HG03025 (cell line): ENCODE data around the gene FIGN.

Experiments
- ATAC-seq: cut with Tn5 transposase; IDR thresholded peaks from one replicate; pipeline ENCODE4 v1.9.1; 2021; ENCODE audit warnings: mild to moderate bottlenecking, moderate library complexity; ENCODE audit not compliant: unreplicated experiment, low FRiP score

FIGN gene

GRCh38 chr2:163737190-163737439 is 1.3 kb upstream of the FIGN start:
- ATAC-seq: no peak

- ATAC-seq: no peak
These were observed 803 bp upstream of the FIGN start for GRCh38 chr2:163736433-163737189.

- ATAC-seq: no peak
These were observed 725 bp downstream of the FIGN start for GRCh38 chr2:163734881-163735684.

DNA sequence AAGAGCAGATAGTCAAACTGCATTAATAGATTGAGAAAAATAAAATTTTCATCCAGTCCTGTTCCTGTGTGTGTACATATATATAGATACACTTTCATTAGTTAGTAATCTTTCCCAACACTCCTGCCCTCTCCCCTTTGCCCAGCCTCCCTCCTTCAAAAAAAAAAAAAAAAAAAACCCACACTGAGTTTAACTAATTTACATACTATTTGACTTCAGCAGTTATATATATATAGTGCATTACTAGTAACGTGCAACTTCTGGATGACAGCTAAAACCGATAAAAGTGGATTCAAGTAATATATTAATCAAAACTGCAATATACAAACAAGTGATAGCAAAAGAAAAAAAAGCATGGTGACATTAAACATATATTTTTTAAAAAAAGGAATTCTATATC is 1.4 kb downstream of the FIGN start:
- ATAC-seq: no peak

- no peak for ATAC-seq
These were observed 1.9 kb downstream of the FIGN start for GRCh38 chr2:163733956-163734355.

DNA sequence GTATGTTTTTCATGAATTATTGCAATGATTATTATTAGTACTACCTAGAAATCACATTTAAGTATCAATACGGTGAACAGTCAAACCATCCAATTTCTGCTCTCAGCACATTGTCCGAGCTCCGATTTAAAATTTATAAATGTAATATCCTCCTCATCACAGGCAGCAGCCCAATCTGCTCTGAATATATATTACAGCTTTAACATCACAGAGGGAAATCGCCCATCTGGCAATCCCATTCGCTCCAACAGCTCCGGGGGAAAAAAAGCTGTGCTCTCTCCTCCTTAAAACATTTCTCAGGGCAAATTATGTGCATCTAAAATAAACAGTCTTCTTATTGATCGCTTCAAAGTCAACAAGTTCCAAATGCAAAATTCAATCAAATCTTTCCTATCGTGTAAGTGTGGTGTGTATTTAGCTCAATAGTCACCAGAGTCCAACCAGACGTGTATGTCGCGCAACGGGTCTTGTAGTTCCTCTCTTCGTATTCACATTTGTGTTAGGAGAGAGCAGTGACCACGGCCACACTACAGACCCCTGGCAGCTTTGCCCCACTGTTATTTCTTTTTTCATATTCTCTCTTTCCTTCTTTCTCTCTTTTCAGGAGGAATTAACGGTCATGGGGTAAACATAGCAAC is 2.4 kb downstream of the FIGN start:
- ATAC-seq: no peak

GRCh38 chr2:163732727-163733126 is 3.1 kb downstream of the FIGN start:
- ATAC-seq: no peak

- no peak for ATAC-seq
These were observed 4.1 kb downstream of the FIGN start for GRCh38 chr2:163731735-163732134.

DNA sequence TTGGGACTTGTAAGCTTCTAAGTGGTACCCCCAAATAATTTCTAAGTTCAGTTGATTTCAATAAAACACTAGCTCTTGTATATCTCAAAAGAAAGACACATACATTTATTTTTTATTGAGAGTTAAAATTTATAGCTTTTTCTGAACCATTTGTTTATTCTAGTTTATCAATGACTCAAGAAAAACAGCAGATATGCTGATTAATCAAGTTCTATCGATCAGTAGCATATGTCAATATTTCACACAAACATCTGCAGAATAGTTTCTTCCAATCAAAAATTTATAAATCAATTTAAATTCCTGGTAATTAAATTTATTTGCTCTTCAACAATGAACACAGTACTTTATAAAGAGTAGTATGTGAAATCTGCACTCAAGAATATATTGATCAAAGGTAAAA is 5.3 kb downstream of the FIGN start:
- no peak for ATAC-seq

DNA sequence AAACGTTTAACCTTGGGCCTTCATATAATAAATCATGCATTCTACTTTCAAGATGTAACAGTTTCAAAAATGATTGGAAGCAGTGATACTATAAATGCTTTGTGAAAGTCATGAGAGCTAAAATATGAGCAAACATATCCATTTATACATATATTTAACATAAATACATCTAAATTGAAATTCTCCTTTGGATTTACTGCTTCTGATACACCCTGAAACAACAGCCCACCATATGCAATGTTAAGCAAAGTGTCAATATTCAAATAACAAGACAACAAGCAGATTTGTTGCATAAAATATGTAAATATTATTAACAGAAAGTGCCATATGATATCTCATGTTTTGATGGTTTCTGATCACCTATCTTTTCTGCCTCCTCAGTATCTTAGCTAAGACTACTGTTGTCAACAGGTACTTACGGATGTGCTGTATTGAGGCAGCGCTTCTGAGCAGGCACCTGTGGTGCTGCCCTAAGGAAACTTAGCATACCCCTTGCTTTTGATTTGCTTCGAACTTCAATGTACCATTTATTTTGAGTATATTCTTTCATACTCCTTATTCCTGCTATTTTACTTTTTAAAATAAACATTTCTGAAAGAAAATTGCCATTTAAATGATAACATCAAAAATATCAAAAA is 6.1 kb downstream of the FIGN start:
- no peak for ATAC-seq

DNA sequence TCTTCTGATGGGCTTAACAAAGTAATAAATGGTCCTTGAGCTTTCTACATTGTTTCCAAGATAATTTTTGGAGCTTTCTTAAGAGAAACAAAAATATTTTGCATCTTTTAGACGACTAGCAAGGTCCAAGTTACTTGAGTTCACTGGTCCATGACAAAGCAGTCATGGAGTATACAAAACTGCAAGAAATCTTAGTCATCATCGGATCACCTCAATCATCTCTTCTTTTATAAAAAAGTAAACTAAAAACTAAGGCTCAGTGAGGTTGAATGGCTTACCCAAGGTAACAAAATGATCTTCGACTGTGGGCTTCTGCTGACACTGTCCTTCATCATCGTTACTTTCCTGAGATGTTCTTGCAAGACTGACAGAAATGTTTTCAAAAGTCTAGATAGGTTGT is 11.9 kb downstream of the FIGN start:
- no peak for ATAC-seq

GRCh38 chr2:163723348-163723747 is 12.5 kb downstream of the FIGN start:
- no peak for ATAC-seq

- no peak for ATAC-seq
These were observed 16.5 kb downstream of the FIGN start for GRCh38 chr2:163719331-163719730.

DNA sequence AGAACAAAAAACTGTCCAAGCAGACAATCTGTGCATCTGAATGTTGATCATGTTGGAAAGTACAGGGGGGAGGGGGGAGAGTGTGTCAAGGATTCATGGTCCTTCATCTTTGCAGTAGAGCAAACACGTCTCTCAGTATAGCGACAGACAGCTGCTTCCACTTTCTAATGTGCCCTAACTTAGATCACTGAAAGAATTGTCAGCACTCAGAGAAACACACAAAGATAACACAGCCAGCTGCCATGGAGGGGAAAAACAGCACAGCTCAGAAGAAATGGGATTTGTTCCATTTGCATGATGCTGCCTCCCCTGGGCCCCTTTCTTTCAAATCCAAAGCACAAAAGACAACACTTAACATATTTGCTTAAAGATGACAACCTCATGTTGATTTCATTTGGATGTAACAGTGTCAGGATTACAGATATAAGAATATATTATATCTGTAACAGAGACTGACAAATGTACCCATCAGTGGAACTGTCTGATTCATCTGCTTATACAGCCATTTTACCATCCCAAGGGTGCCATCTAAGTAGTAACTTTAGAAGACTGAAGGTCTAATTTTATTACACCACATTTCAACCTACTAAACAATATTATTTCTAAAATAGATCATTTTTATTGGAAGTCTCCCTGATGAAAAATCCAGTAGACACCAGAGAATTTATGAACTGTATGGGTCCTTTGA is 17.7 kb downstream of the FIGN start:
- ATAC-seq: no peak

- ATAC-seq: no peak
These were observed 18.3 kb downstream of the FIGN start for GRCh38 chr2:163717515-163717914.

GRCh38 chr2:163716101-163716500 is 19.7 kb downstream of the FIGN start:
- ATAC-seq: no peak

- ATAC-seq: no peak
These were observed 20.1 kb downstream of the FIGN start for GRCh38 chr2:163715668-163716067.

GRCh38 chr2:163715199-163715598 is 20.6 kb downstream of the FIGN start:
- ATAC-seq: no peak

- no peak for ATAC-seq
These were observed 22.1 kb downstream of the FIGN start for GRCh38 chr2:163713534-163714311.

DNA sequence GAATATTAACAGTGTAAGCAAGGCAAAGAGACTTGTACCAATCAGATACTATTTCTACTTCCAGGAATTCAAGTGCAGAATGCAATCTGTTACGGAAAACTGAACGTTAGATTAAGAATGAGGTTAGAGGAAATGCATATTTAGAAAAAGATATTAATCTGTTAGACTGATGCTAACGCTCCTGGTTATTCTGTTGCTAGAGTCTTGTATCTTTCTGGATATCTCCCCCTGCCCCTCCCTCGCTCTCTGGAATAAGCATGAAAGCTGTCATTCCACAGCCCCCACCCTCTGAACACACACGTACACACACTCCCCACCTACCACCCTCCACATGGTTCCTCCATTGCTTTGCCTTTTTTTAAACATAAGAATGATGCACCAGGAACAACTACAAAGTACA is 24.1 kb downstream of the FIGN start:
- no peak for ATAC-seq
